GM19328 (cell line): ENCODE measurements around the gene SPATA12.
"Not testable (repeated sequence)": the region's sequence is repeated elsewhere in the genome, so short reads cannot be mapped to it uniquely, and the experiment has no call there.

Experiments
- ATAC-seq: cut with Tn5 transposase; IDR thresholded peaks from one replicate; pipeline ENCODE4 v1.9.1; 2021; ENCODE audit warnings: mild to moderate bottlenecking, moderate library complexity; ENCODE audit not compliant: unreplicated experiment

The SPATA12 gene

DNA sequence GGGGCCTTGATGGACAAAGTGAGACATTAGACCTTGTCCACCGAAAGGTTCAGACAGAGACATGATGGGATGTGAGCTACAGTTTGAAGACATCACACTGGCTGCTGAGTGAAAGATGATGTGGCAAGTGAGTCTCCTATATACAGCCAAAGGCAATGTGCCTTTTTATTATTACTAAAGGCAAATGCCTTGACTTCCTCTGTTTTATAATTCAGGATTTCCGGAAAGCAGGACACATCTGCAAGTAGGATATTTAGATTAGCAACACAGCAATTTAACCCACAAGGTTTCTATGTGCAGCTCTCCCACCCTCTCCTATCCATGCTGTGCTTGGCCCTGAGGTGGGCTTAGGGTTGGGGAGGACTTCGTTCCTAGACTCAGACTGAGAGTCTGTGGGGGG lies 20.7 kb downstream of the SPATA12 start:
- no peak for ATAC-seq

DNA sequence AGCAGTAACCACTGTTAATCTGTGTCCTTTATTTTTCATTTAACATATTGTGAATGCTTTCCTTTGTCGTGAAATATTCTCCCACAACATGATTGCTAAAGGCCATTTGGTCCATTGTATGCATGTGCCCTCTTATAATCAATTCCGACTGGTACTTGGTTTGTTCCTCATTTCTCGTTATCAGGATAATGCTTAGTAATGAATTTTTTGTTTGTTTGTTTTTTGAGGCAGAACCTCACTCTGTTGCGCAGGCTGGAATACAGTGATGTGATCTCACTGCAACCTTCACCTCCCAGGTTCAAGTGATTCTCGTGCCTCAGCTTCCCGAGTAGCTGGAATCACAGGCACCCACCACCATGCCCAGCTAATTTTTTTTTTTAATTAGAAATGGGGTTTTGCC lies 22.0 kb downstream of the SPATA12 start:
- no peak for ATAC-seq

DNA sequence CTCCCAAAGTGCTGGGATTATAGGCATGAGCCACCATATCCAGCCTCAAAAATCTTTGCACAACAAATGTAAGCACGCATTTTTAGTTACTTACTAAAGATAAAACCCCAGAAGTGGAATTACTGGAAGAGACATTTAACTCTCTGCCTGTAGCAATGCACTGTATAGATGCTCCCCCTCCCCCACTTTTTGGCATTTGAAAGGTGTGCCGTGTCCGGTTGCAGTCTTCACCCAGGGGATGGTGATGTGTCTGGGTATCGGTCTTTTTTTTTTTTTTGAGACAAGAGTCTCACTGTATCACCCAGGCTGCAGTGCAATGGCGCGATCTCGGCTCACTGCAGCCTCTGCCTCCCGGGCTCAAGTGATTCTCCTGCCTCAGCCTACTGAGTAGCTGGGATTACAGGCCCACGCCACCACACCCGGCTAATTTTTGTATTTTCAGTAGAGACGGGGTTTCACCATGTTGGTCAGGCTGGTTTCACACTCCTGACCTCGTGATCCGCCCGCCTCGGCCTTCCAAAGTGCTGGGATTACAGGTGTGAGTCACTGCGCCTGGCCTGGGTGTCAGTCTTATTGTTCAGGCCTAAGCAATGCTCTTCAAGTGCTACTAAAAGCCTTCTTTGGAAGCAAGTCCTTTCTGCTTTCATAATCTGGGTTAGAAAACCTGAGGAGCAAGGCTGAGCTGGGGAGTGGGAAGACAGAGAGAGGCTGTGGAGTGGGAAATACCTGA lies 23.0 kb downstream of the SPATA12 start:
- ATAC-seq, result not testable (repeated sequence)

DNA sequence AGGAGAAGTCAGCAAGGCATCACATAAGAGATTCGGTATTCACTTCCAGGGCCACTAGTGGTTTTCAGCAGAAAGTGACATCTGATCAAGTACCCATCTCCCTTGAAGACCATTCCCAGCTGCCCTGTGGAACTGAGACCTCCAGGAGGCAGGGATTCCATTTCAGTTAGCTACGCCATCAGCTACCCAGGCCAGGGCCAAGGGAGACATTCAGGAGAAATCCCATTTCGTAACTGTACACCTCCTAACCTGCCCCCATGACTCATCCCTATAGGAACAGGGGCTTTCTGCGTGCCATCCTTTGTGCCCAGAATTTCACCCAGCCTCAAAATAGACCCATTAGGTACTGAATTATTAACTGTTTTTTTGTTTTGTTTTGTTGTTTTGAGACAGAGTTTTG lies 24.7 kb downstream of the SPATA12 start:
- ATAC-seq, result no peak

DNA sequence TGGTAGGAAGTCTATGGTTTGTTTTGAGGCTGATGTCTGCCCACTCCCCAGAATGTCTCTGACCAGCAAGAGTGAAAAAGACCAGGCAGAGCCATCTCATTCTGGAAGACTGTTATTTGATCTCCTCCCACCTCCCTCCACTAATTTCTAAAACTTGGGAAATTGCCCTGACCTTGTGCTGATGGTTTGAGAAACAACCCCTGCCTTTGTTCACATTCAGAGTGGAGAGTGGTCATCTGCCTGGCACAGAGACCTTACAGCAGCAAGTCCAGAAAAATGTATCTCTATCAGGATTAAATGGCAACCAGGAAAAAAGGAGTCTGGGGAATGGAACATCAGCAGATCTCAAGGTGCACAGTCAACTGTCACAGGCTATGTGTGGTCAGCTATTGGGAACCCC lies 25.7 kb downstream of the SPATA12 start:
- no peak for ATAC-seq

DNA sequence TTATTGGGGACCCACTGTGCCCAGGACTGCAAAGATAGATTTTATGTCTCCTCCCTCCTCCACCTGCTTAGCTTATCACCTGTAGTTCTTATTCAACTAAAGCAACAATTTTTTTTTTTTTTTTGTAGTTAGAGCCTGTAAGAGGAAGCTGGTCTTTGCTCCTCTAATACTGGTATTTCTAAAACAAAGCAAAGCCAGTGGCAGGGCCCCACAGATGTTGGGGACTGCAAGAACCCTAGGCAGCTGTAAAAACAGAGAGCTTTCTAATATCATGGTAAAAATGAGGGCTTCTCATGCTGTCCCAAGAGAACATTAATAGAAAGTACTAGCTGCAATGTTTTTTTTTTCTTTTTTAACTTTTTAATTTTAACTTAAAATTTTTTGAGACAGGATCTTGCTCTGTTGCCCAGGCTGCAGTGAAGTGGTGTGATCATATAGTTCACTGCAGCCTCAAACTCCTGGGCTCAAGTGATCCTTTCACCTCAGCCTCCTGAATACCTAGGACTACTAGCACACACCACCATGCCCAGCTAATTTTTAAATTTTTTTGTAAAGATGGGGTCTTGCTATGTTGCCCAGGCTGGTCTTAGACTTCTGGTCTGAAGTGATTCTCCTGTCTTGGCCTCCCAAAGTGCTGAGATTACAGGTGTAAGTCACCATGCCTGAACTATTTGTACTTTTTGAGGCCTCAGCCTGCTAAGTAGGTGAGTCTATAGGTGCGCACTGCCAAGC lies 27.1 kb downstream of the SPATA12 start:
- ATAC-seq, result no peak

DNA sequence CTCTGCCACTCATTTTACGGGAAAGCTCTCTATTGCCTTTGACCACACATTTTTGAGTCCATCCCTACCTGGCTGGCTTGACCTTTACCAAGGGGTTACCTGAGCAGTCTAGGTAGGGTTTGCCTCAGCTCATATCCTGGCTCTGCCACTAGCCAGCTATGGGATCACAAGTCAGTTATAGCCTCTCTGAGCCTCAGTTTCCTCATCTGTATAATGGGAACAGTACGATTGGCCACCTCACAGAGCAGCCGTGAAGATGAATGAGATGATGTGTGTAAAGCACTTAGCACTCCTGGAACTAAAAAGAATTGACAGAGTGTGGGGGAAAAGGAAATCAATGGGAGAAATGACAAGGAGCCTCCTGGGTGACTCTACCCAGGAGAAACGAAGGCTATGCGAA lies 28.0 kb downstream of the SPATA12 start:
- ATAC-seq, result no peak

DNA sequence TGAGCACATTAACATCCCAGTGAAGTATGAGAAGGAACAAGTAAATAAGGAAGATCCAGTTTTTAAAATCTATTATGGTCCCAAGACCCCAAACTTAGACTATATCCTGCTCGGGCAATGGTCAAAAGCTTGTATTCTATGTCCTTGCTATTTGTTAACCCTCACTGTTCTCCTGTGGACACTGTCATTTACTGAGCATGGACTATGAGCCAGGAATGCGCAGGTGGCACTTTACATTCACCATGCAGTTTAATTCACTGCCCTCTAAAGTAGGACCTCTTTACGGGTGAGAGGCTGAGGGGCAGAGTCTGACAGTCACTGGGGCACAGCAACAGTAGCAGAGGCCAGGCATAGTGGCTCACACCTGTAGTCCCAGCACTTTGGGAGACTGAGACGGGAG lies 28.6 kb downstream of the SPATA12 start:
- no peak for ATAC-seq

DNA sequence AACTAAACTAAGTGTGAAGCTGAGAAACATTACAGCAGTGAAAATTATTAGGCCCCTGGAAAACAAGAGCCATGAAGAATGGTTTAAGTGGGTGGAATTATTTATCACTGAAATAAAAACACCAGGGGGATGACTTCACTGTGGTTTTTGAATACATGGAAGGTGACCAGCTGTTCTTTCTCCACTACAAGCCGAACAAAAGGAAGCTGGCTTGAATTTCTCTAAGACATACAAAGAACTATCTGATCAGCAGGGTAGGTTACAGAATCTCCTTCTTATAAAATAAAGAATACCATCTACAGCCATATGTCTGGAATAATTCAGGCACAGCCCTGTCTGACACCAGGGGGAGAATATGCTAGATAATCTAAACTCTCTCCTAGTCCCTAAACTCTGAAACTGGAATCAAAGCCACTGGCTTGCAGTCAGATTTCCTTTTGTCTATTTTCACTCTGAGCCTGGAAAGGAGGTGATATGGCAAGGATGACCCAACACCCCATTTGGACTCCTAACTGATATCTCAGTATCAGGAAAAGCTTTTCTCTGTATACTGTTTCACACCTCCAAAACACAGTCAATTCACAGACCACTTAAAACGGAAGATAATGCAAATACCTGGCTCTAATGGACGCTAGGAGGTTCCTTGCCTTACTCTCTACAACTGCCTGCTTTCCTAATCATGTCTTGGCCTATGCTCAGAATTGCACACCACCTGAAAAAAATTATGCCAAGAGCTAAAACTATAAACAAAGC lies 31.2 kb downstream of the SPATA12 start:
- no peak for ATAC-seq

DNA sequence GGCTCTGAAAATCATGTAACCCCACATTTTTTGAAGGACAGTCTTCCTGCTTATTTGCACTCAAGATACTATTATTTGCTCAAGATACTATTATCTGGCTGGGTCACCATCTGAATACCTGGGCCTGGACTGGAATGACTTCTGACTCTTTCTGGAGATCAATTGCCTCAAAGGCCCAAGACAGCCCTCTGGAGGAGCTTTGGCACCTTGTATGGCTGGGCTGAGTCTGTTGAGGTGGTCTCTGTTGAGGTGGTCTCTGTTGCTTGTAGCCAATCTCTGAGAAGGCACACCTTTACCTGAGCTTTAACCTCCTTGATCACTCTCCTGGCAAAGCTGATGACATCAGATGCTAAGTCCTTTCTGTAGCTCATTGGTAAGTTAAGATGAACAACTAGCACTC lies 33.0 kb downstream of the SPATA12 start:
- no peak for ATAC-seq

DNA sequence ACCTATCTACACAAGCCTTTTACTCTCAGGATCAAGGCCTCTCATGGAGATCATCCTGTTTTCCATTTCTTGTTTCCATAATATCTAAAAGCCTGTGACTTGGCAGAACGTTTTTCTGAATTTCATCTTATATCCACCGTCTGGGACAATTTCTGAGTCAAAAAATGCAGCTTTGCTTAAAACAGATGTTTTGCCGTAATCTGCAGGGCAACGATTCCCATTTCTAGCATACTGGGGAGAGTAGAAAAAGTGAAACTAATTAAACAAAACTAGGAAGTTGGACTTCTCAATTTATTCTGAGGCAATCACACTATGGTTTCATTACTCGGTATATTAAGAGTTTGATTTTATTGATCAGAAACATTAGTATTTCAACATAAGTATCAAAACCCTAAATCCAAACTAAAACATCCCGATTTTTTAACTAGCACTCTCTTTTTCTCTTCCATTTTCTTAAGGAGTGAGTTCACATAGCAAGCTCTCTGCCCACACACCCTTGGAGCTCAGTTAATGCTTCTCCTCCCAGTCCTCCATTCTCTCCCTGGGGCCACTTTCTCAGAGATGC lies 33.6 kb downstream of the SPATA12 start:
- no peak for ATAC-seq

DNA sequence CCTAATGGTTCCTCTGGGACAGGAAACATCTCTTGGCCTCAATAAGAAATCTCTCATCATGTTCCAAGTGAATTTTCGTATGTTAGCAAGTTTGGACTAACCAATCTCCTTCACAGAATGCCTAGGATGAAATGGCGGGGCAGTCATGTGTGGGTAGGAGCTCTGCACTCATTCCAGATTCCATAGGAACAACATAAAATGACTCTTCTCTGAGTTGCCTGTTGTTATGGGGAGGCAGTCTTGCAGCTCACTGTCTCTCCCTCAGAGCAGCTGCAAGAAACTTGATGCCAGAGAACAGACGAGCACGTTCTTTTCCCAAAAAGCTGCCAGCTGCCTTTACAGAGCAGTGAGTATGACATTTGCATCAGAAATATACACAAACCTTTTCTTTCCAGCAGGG lies 34.1 kb downstream of the SPATA12 start:
- ATAC-seq, result no peak

DNA sequence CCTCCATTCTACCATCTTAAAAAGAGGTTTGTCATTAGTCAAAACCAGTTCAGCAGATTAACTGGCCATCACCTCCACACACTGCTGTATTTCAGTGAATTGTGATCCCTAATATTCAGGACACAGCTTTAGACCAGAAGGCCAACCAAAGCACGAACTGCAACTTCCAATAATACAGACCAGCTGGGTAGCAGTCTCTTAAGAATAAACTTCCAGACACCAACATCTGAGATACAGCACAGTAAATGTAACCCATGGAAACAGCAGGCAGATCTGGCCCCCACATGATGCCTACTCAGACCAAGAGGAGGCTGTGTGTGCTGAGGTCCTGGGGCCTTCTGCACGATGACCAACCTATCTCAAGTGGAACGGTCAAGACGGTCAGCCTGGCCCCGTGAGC lies 34.9 kb downstream of the SPATA12 start:
- ATAC-seq, result no peak

DNA sequence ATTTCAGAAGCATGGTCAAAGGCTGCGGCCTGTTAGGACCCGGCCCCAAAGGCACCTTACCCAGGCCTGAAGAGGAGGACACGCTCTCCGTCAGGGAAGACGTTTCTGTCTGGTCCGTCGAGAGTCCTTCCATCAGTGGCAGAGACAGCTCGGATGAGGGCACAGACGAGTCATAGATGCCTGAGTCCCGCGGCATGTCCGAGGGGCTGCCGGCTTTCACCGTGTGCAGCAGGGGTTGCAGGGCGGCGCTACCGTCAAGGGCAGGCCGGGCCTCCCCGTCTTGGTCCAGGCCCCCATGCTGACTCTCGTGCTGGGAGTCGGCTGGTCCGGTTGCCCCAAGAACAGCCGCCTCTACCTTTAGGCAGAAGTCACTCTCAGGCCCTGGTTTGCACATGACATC lies 37.1 kb downstream of the SPATA12 start:
- no peak for ATAC-seq

DNA sequence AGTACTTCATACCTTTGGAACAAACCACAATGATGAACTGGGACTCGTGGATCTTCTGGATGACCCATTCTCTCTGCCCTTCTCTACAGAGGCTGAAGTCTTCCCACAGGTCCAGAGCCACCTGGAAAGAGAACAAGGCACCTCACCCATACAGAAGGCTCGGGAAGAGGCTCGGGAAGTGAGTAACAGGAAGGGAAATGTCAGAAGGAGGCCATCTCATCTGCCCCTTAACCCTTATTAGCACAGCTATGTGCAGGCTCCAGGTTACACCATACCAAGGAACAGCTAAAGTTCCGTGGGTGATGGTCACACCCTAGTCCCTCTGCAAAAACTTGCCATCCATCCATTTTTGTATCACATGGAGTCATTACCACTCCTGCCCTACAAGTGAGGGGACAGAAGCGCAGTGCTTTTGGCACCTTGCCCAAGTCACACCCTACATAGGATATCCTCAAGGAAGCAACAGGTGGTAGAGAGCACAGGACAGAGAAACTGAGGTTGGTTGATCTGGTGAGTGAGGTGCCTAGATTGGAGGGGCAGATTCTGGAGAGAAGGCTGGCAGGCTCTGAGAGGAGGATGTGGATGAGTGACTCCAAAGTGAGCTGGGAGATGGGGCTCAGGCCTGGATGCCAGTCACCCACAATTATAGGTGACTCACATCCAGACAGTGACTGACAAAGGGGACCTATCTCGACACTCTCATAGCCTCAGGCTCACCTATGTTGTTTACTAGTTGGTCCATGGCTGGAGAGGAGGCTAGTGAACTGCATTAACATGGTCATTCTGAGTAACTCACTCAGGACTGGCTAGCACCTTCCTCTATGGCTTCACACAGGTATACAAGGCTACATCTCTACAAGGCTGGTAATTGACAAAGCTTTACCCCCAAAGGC lies 38.2 kb downstream of the SPATA12 start:
- ATAC-seq, result no peak

DNA sequence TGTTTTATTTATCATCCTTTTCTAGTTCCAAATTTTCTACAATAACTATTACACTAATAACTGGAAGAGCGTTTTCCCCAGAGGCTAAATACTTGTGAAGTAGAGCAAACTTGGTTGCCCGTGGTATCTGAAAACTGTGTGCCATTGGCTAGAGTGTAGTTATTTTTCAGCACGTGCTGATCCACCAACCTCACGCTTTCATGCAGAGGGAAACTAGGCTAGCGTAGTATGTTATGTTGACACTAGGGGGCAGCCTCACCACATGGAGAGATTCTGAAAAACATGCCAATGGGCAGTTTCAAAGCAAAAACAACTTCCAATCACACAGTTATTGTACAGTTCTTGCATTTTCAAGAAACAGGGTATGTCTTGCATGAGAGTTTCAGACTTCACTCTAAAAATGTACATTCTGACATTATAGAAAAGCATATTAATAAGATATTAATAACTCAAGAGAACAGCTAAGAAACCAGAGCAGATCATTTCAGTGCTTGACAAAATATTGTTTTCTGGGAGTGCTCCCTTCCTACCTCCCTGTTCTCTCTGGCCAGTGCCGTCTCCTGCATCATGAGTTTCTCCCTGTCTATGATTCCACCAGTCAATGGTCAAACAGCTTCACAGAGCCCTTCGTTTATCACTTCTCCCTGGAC lies 39.7 kb downstream of the SPATA12 start:
- ATAC-seq, result no peak

DNA sequence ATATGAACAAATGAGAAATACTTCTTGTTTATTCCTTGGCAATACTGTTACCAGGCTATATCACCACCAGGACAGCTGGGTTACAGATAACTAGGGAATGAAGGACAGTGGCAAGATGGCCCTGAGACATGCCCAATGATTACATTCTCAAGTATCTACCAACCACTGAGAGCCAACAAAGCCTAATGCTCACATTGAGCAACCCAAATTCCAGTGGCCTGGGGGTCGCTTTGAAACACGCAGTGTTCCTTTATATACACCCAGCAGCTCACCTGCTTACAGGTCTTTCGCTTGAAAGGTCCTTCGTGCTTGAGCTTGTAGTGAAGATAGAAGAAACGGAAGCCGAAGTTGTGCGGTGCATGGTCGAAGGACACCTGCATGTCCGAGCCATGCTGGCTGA lies 45.1 kb downstream of the SPATA12 start:
- no peak for ATAC-seq

DNA sequence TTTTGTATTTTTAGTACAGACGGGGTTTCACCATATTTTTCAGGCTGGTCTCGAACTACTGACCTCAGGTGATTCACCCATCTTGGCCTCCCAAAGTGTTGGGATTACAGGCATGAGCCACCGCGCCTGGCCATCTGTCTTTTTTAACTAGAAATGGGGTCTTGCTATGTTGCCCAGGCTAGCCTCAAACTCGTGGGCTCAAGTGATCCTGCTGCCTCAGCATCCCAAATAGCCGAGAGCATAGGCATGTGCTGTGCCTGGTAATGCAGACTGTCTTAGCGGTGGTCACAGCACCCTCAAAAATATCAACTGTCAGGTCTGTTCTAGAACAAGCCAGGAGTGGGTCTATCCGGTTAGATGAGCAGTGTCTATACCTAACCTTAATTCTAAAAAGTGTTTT lies 48.2 kb downstream of the SPATA12 start:
- ATAC-seq, result no peak

DNA sequence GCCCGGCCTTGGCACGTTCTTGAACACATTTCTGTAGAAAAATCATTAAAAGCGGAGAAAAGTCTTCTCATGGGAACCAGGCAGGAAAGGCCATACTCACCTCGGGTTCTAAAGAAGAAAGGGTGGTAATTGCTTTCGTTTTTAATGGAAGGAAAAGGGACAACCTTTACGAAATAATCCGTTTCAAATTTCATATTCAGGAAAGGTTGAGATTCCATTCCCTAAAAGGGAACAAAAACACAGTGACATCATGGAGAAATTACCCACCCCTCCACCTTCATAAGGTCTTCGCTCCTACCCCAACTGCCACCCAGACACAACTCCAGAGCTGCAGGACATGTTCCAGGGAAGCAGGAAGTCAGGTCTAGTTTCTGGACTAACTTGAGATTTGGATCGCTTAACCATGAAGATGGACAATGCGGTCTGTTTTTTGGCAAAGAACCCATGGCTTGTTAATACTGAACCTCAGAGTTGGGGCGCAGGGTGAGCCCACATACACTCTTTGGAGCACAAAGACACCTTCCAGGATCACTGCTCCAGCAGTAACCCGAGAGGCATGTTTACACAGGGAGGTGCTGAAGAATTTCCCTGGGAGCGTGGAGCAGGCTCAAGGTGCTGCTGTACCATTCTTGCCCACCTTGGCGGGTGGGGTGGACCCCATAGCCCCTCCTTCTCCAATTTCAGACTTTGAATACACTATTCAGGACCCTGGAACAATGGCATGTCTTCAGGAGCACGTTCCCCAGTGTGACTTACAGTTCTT lies 49.2 kb downstream of the SPATA12 start:
- ATAC-seq, result no peak
